Measurements from ENCODE around the gene MOK. TPM values are rescaled to one million over a fixed set of nuclear protein-coding genes. Genes with fewer than 3 reads are reported as not detected.
A peak's percentile ranks its signal among the peaks of the same experiment; 100 is the strongest.

Gene MOK
- total RNA-seq, 1 experiment from 2014 or later, result 2.8 TPM

DNA sequence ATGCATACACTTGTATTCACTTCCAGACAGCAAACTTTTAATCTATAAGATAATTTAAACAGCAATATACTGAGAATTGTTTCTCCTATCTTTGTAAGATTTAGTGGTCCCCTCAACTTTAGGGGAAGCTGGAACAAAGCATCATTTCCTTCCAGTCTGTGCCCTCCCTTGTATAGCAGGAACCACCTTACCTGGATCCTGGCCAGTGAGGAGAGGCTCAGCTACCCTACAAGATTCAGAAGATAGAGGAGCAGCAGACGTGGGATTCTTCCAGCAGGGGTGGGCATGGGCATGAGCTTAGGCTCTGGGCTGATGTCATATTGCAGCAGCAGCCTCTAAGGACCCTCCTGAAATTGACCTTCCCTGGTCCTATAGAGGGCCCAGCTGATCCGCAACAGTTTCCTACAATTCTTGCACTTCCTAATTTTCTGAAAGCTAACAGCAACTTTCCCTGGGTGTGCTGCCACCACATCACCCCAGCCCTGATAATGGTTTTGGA is 21.3 kb downstream of the MOK start:
- H3K27ac Mint-ChIP-seq, result peak overlapping the region in 1 of 3 experiments; percentile 34; a peak in 1 of 7 replicates

More for the DNA sequence above, 21.3 kb downstream of the MOK start:
- Histone ChIP-seq H4K20me1 (ENCODE audit: control insufficient read depth, insufficient read depth, insufficient read length) (no peaks in the 10 kb centered on the region), H3K9ac (ENCODE audit: extremely low read depth, insufficient read length, low read length) (no peak overlapping the region), H3K4me1 (ENCODE audit: insufficient read depth, low read length) (no peaks in the 10 kb centered on the region), H3K4me2 (ENCODE audit: insufficient read depth, insufficient read length, low read length) (no peak overlapping the region), H3K9me3 (ENCODE audit: control insufficient read depth, low read depth, low read length) (no peaks in the 10 kb centered on the region), H2BK12ac (ENCODE audit: insufficient read length, low read depth, low read length) (no peak overlapping the region), H3K79me2 (ENCODE audit: insufficient read depth, low read length) (no peaks in the 10 kb centered on the region), H4K91ac (ENCODE audit: insufficient read length, low read depth, low read length) (no peak overlapping the region), H3K23ac (ENCODE audit: insufficient read length, low read depth, low read length) (no peak overlapping the region), H3K14ac (ENCODE audit: insufficient read depth, low read length) (no peak overlapping the region), H2BK120ac (ENCODE audit: low read depth, low read length, poor library complexity, severe bottlenecking) (no peak overlapping the region), H2AFZ (ENCODE audit: low read length) (no peak overlapping the region), H2BK15ac (ENCODE audit: low read depth, low read length) (no peak overlapping the region), H3K18ac (ENCODE audit: insufficient read length, low read depth, low read length) (no peak overlapping the region), H2BK20ac (ENCODE audit: low read depth, low read length, poor library complexity, severe bottlenecking) (no peak overlapping the region), H3K79me1 (ENCODE audit: insufficient read depth, low read depth, low read length, poor library complexity, severe bottlenecking) (no peaks in the 10 kb centered on the region), H2BK5ac (ENCODE audit: insufficient read length, low read length) (no peak overlapping the region), H3K4ac (ENCODE audit: low read depth, low read length) (no peak overlapping the region), H3K27me3 (ENCODE audit: insufficient read depth, low read length) (no peaks in the 10 kb centered on the region), H3K56ac (ENCODE audit: insufficient read length, low read depth, low read length) (no peak overlapping the region), H3T11ph (ENCODE audit: low read length) (no peak overlapping the region), H3K27ac (ENCODE audit: insufficient read length, low read depth, low read length) (no peak overlapping the region), H2AK5ac (ENCODE audit: insufficient read length, low read length) (no peak overlapping the region), H4K8ac (replicated peaks; ENCODE audit: insufficient read length, low read depth, low read length) (no peak overlapping the region), H3K23me2 (ENCODE audit: insufficient read length, low read depth, low read length, poor library complexity, severe bottlenecking) (no peaks in the 10 kb centered on the region), H4K5ac (ENCODE audit: insufficient read length, low read depth, low read length) (no peak overlapping the region)
- Mint-ChIP-seq H3K36me3 (ENCODE audit: insufficient read depth in 1 of 3, low read depth in 3 of 3) (no peaks in the 10 kb centered on the region), H3K4me1 (peaks cover 5 to 6% of the 10 kb centered on the region in 2 experiments; a peak in 2 of 4 replicates), H3K27me3 (ENCODE audit: low read depth) (no peaks in the 10 kb centered on the region), H3K4me3 (no peak overlapping the region), H3K9me3 (peaks cover 2 to 3% of the 10 kb centered on the region in 2 experiments; a peak in 2 of 5 replicates)
- TF ChIP-seq, protein P1, sequence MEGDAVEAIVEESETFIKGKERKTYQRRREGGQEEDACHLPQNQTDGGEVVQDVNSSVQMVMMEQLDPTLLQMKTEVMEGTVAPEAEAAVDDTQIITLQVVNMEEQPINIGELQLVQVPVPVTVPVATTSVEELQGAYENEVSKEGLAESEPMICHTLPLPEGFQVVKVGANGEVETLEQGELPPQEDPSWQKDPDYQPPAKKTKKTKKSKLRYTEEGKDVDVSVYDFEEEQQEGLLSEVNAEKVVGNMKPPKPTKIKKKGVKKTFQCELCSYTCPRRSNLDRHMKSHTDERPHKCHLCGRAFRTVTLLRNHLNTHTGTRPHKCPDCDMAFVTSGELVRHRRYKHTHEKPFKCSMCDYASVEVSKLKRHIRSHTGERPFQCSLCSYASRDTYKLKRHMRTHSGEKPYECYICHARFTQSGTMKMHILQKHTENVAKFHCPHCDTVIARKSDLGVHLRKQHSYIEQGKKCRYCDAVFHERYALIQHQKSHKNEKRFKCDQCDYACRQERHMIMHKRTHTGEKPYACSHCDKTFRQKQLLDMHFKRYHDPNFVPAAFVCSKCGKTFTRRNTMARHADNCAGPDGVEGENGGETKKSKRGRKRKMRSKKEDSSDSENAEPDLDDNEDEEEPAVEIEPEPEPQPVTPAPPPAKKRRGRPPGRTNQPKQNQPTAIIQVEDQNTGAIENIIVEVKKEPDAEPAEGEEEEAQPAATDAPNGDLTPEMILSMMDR (conservative IDR thresholded peaks at IDR 0.05), result no peak
- no peak for DNase-seq
- no CpG with 5 or more reads among the region's 2 CpGs for WGBS (ENCODE audit: extremely low coverage, insufficient read length, low lambda C conversion rate)

Measured in H9 (cell line).